K562 (cell line): ENCODE results near the gene SLC22A23. TPM values are rescaled to one million over a fixed set of nuclear protein-coding genes. Genes with fewer than 3 reads are reported as not detected.

Source experiments
- ATAC-seq: fragments of 200-7000 bp; cut with Tn5 transposase; 3 replicates; pipeline ENCODE4 v1.9.1; 2020; ENCODE audit warnings: moderate library complexity
- BruUV-seq: library from RNA; stranded (reverse); fragments of 400-500 nt; replicated peaks from 2 replicates; lab custom pipeline; 2021; lab: Mats Ljungman, UMichigan
- CTCF ChIA-PET: fragments of 300-600 bp; formaldehyde crosslinking; extraction: SDS; loops from one replicate; lab custom pipeline; 2021; ENCODE audit warnings: low intra/inter-chr PET ratio; lab: Yijun Ruan, JAX
- POLR2A ChIA-PET: fragments of 300-600, 350-650 bp; sonication (Branson Sonifier 250); formaldehyde crosslinking; extraction: SDS; loops from one replicate; lab custom pipeline; 2021; ENCODE audit warnings: antibody characterized with exemption, inconsistent platforms; lab: Yijun Ruan, JAX
- DNase-seq, 4 experiments: peaks; one replicate each; pipeline versions ENCODE4 v3.0.0 to v3.0.0-alpha.2; 2011 to 2018; ENCODE audit warnings: low spot score in 3 of 4, mixed read lengths in 3 of 4; ENCODE audit errors: extremely low read depth in 1 of 4
- FAIRE-seq: peaks from 2 replicates; lab custom pipeline; 2011; peaks lifted over from hg19 to GRCh38; lab: Jason Lieb, UNC
- H2AFZ ChIP-seq: 2 replicates; pipeline ENCODE4 v1.6.0; 2011; ENCODE audit warnings: low read depth, low read length, control low read depth, inconsistent platforms
- H3K27ac ChIP-seq: fragments of 200-600 bp; 3 replicates; pipeline ENCODE4 v1.8.0; 2011; ENCODE audit warnings: low read depth, mild to moderate bottlenecking, control low read depth, inconsistent platforms, low read length, moderate library complexity, mixed read lengths; ENCODE audit errors: extremely low read depth
- H3K27me3 ChIP-seq, 2 experiments: fragments of 300-600 bp in 1 of 2; 2 replicates in 1 of 2; 3 replicates in 1 of 2; pipeline versions ENCODE4 v1.6.0 to v1.8.0; 2011; ENCODE audit warnings: inconsistent platforms in 2 of 2, low read length in 2 of 2, mild to moderate bottlenecking in 1 of 2, mixed read lengths in 1 of 2, moderate library complexity in 1 of 2; ENCODE audit not compliant: control insufficient read depth in 2 of 2, insufficient read depth in 2 of 2
- H3K36me3 ChIP-seq: fragments of 300-600 bp; 3 replicates; pipeline ENCODE4 v1.8.0; 2011; ENCODE audit warnings: mild to moderate bottlenecking, low read length, inconsistent platforms; ENCODE audit not compliant: control insufficient read depth, insufficient read depth
- H3K4me1 ChIP-seq, 2 experiments: fragments of 200-600 bp in 1 of 2; replicated peaks in 1 of 2; 2 replicates in 1 of 2; 3 replicates in 1 of 2; pipeline versions ENCODE4 v1.5.1 to v1.8.0; 2011; ENCODE audit warnings: inconsistent platforms in 2 of 2, low read length in 2 of 2, mild to moderate bottlenecking in 1 of 2, mixed read lengths in 1 of 2, moderate library complexity in 1 of 2; ENCODE audit not compliant: control insufficient read depth in 2 of 2, insufficient read depth in 2 of 2
- H3K4me2 ChIP-seq: 2 replicates; pipeline ENCODE4 v1.6.1; 2011; ENCODE audit warnings: low read length, control low read depth, inconsistent platforms, mixed read lengths; ENCODE audit not compliant: insufficient read depth
- H3K4me3 ChIP-seq: fragments of 200-600 bp; sonication (generic), shearing (Covaris generic); 2 replicates; pipeline ENCODE4 v1.5.1; 2016; ENCODE audit warnings: control low read depth, inconsistent platforms
- H3K79me2 ChIP-seq: fragments of 200-600 bp; 3 replicates; pipeline ENCODE4 v1.8.0; 2011; ENCODE audit warnings: low read length, inconsistent platforms; ENCODE audit not compliant: control insufficient read depth, insufficient read depth
- H3K9ac ChIP-seq, 2 experiments: 2 replicates each; pipeline versions ENCODE4 v1.6.0 to v1.6.1; 2011; ENCODE audit warnings: low read depth in 2 of 2, low read length in 2 of 2, control low read depth in 1 of 2, inconsistent platforms in 1 of 2, mild to moderate bottlenecking in 1 of 2, mixed read lengths in 1 of 2; ENCODE audit not compliant: insufficient read depth in 1 of 2
- H3K9me1 ChIP-seq: one replicate; pipeline ENCODE4 v1.6.0; 2011; ENCODE audit warnings: inconsistent platforms, mild to moderate bottlenecking, low read length, moderate library complexity; ENCODE audit not compliant: control insufficient read depth, insufficient read depth
- H3K9me3 ChIP-seq: replicated peaks from 2 replicates; pipeline ENCODE4 v1.5.1; 2011; ENCODE audit warnings: low read depth, low read length, inconsistent platforms; ENCODE audit not compliant: control insufficient read depth, insufficient read depth
- H4K20me1 ChIP-seq: replicated peaks from 2 replicates; pipeline ENCODE4 v1.6.1; 2011; ENCODE audit warnings: low read length, inconsistent platforms, mixed read lengths; ENCODE audit not compliant: control insufficient read depth, insufficient read depth
- MCM7 ChIP-seq, 2 experiments: fragments of 450-650 bp; IDR thresholded peaks; 2 replicates each; pipeline ENCODE4 v1.6.1; 2016 to 2018
- NR3C1 ChIP-seq: sonication (generic); formaldehyde crosslinking; IDR thresholded peaks from 2 replicates; pipeline ENCODE4 v1.8.1; 2022; ENCODE audit warnings: missing genetic modification reagents
- RBM25 ChIP-seq: fragments of 200-400 bp; formaldehyde crosslinking; IDR thresholded peaks from 2 replicates; pipeline ENCODE4 v1.6.1; 2018; ENCODE audit warnings: low read length, low read depth, moderate library complexity; ENCODE audit not compliant: severe bottlenecking
- WGBS: fragments of 100-300 bp; shearing (Covaris generic); methylation state at CpG from one replicate; pipeline ENCODE4 v1.1.6; 2016; ENCODE audit warnings: low coverage, mixed read lengths; ENCODE audit not compliant: insufficient coverage; ENCODE audit errors: missing lambda C conversion rate; 5-methylcytosine and 5-hydroxymethylcytosine counted together
- in situ Hi-C: fragments of 300-500 bp; cut with MboI; formaldehyde crosslinking; loops from 4 replicates; pipeline ENCODE4 v1.15.0; 2018; ENCODE audit warnings: inconsistent platforms, mixed read lengths
- intact Hi-C: fragments of 100-400 bp; cut with micrococcal nuclease; formaldehyde crosslinking; loops from 2 replicates; pipeline ENCODE4 v1.14.2; 2022
- polyA plus RNA-seq, 8 experiments: library from polyadenylated mRNA; depleted of rRNA in 4 of 8; stranded (reverse) in 5 of 8; unstranded in 3 of 8; fragments of >200 nt; fragmentation: Nextera tagmentation in 2 of 8; fragmentation: Illumina TruSeq in 1 of 8; extraction: Ambion mirVana in 2 of 8; extraction: Trizol in 1 of 8; gene quantifications; 2 replicates each; pipeline versions ENCODE4 v1.2.1 to v1.2.3, GENCODE V29; 2011 to 2014; ENCODE audit warnings: inconsistent platforms in 1 of 8, missing spikeins in 1 of 8
- total RNA-seq, 7 experiments: library from RNA; depleted of rRNA in 6 of 7; stranded (reverse); fragments of >200 nt in 6 of 7; fragmentation: Illumina TruSeq in 2 of 7; extraction: Trizol in 2 of 7; gene quantifications; 2 replicates each; pipeline versions ENCODE4 v1.2.1 to v1.2.3, GENCODE V29; 2011 to 2021; ENCODE audit warnings: low replicate concordance in 1 of 7

The SLC22A23 gene
- total and polyA plus RNA-seq, 9 of the 15 experiments (the other 6 are each of a cell fraction or from before 2014, with no cell fraction given), result 0.30 to 8.7 (median 2.5) TPM

- Histone ChIP-seq H3K9me1 (no peaks in the 10 kb centered on the region), H3K27me3 (no peaks in the 10 kb centered on the region), H2AFZ (no peak overlapping the region), H3K4me1 (peaks cover 28 to 45% of the 10 kb centered on the region in 2 experiments), H3K4me3 (no peak overlapping the region), H3K36me3 (no peaks in the 10 kb centered on the region; the same call in 2 of the 3 replicates), H3K79me2 (no peaks in the 10 kb centered on the region; the same call in 2 of the 3 replicates), H3K9me3 (no peaks in the 10 kb centered on the region), H3K4me2 (no peak overlapping the region), H3K9ac (no peak overlapping the region), H3K27ac (no peak overlapping the region), H4K20me1 (no peaks in the 10 kb centered on the region)
- no peak for DNase-seq
- intact Hi-C loops, result loop anchor here (2.0 kb wide), 2 partner anchors 43 to 99 kb away; no protein-coding TSS in a partner anchor
- TF ChIP-seq NR3C1 (CRISPR knock-in tag), result no peak
- TF ChIP-seq MCM7 (IDR thresholded peaks at IDR 0.05), result no peak
- peak; percentile 46 for TF ChIP-seq RBM25
- 71% methylated on average over 11 of the region's 11 CpGs for WGBS
- ChIA-PET CTCF (no interaction called here), POLR2A (interaction anchor here (0.9 kb wide), 2 partner anchors 9 to 20 kb away, joined by 3 to 4 read pairs; no protein-coding TSS in a partner anchor)
- BruUV-seq, result no TSS peak
- no peak for FAIRE-seq
- ATAC-seq, result no peak
- in situ Hi-C loops, result no loop called here
These were observed 44.7 kb downstream of the SLC22A23 start for GRCh38 chr6:3411967-3412778.
